ENCODE measurements around the gene ZNHIT6.

The ZNHIT6 gene

DNA sequence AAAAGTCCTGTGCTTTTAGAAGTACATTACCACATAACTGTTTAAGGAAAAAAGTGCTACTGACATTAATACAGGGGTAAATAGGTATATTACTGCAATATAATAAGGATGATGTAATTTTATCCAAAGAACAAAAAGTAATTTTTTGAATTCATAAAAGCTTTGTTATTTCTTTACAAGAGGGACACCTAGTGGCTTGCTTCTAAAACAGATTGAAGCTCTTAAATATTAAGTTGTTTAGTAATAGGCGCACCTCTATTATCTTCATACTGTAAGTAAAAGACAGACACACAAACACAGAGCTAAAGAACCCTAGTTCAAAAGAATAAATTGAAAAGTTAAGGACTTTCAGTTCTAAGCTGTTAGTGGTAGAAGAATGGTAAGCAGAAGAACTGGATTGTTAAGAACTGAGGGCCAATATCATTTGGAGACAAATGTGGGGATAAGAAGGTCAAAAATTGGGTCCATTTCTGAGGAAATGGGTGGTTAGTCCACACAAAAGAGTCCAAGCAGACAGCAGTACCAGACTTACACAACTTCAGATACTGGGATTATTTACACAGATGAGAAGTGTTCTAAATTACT is 15.4 kb downstream of the ZNHIT6 start:
- peak; percentile 77 for ATAC-seq
- TF ChIP-seq, protein P1, sequence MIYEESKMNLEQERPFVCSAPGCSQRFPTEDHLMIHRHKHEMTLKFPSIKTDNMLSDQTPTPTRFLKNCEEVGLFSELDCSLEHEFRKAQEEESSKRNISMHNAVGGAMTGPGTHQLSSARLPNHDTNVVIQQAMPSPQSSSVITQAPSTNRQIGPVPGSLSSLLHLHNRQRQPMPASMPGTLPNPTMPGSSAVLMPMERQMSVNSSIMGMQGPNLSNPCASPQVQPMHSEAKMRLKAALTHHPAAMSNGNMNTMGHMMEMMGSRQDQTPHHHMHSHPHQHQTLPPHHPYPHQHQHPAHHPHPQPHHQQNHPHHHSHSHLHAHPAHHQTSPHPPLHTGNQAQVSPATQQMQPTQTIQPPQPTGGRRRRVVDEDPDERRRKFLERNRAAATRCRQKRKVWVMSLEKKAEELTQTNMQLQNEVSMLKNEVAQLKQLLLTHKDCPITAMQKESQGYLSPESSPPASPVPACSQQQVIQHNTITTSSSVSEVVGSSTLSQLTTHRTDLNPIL (CRISPR knock-in tag; IDR thresholded peaks at IDR 0.05; ENCODE audit: low read depth), result no peak
- TF ChIP-seq ZC3H10 (CRISPR knock-in tag; IDR thresholded peaks at IDR 0.05) (no peak), OSR1 (CRISPR knock-in tag; IDR thresholded peaks at IDR 0.05) (no peak), ARNTL (CRISPR knock-in tag; IDR thresholded peaks at IDR 0.05; ENCODE audit: borderline replicate concordance, low read depth) (no peak), ZFP3 (CRISPR knock-in tag; IDR thresholded peaks at IDR 0.05) (no peak), ZNF565 (CRISPR knock-in tag; conservative IDR thresholded peaks at IDR 0.05; ENCODE audit: low read depth) (no peak)
- TF ChIP-seq, protein P2, sequence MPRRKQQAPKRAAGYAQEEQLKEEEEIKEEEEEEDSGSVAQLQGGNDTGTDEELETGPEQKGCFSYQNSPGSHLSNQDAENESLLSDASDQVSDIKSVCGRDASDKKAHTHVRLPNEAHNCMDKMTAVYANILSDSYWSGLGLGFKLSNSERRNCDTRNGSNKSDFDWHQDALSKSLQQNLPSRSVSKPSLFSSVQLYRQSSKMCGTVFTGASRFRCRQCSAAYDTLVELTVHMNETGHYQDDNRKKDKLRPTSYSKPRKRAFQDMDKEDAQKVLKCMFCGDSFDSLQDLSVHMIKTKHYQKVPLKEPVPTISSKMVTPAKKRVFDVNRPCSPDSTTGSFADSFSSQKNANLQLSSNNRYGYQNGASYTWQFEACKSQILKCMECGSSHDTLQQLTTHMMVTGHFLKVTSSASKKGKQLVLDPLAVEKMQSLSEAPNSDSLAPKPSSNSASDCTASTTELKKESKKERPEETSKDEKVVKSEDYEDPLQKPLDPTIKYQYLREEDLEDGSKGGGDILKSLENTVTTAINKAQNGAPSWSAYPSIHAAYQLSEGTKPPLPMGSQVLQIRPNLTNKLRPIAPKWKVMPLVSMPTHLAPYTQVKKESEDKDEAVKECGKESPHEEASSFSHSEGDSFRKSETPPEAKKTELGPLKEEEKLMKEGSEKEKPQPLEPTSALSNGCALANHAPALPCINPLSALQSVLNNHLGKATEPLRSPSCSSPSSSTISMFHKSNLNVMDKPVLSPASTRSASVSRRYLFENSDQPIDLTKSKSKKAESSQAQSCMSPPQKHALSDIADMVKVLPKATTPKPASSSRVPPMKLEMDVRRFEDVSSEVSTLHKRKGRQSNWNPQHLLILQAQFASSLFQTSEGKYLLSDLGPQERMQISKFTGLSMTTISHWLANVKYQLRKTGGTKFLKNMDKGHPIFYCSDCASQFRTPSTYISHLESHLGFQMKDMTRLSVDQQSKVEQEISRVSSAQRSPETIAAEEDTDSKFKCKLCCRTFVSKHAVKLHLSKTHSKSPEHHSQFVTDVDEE (CRISPR knock-in tag; IDR thresholded peaks at IDR 0.05), result no peak

DNA sequence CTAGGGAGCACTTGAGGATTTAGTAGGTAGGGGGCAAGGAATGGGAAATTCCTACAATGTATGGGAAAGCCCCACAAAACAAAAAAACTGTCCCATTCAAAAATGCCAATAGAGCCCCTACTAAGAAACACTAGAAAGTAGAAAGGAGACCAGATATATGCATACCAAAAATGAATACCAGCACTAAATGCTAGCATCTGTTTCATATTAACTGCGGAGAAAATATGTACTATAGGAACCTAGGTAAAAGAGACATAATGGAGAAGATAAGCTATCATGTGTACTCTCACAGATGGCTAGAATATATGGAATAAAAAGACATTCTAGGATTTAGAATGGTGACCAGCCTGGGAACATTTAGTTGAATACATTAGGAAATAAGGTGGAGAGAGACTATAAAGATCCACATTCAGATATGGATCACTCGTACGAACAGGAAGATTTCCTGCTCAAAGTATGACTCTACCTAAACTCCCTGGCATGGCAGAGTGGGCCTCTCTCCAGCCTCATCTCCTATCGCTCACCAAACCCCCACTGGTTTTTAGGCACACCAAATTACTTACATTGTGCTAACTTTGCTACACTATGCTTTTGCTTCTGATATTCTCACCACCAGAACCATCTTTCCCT is 18.3 kb downstream of the ZNHIT6 start:
- peak; percentile 69 for ATAC-seq
- TF ChIP-seq ZNF70 (CRISPR knock-in tag; IDR thresholded peaks at IDR 0.05), result no peak
- TF ChIP-seq ZNF8 (CRISPR knock-in tag; IDR thresholded peaks at IDR 0.05), result no peak
- TF ChIP-seq ARNTL (CRISPR knock-in tag; IDR thresholded peaks at IDR 0.05; ENCODE audit: borderline replicate concordance, low read depth), result no peak
- TF ChIP-seq GLIS3 (CRISPR knock-in tag; IDR thresholded peaks at IDR 0.05), result no peak
- no peak for TF ChIP-seq TCF4 (CRISPR knock-in tag; IDR thresholded peaks at IDR 0.05; ENCODE audit: borderline replicate concordance)
- TF ChIP-seq ZFP30 (CRISPR knock-in tag; IDR thresholded peaks at IDR 0.05), result no peak
- TF ChIP-seq RARB (CRISPR knock-in tag; IDR thresholded peaks at IDR 0.05), result no peak
- TF ChIP-seq ISL1 (CRISPR knock-in tag; IDR thresholded peaks at IDR 0.05), result no peak; the same call in 1 of the 2 replicates
- TF ChIP-seq, protein P2 (CRISPR knock-in tag; IDR thresholded peaks at IDR 0.05), result no peak
- TF ChIP-seq, protein P1 (CRISPR knock-in tag; IDR thresholded peaks at IDR 0.05; ENCODE audit: low read depth), result no peak
- TF ChIP-seq TOX (CRISPR knock-in tag; IDR thresholded peaks at IDR 0.05; ENCODE audit: borderline replicate concordance), result no peak
- TF ChIP-seq, protein P3, sequence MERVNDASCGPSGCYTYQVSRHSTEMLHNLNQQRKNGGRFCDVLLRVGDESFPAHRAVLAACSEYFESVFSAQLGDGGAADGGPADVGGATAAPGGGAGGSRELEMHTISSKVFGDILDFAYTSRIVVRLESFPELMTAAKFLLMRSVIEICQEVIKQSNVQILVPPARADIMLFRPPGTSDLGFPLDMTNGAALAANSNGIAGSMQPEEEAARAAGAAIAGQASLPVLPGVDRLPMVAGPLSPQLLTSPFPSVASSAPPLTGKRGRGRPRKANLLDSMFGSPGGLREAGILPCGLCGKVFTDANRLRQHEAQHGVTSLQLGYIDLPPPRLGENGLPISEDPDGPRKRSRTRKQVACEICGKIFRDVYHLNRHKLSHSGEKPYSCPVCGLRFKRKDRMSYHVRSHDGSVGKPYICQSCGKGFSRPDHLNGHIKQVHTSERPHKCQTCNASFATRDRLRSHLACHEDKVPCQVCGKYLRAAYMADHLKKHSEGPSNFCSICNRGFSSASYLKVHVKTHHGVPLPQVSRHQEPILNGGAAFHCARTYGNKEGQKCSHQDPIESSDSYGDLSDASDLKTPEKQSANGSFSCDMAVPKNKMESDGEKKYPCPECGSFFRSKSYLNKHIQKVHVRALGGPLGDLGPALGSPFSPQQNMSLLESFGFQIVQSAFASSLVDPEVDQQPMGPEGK (CRISPR knock-in tag; IDR thresholded peaks at IDR 0.05; ENCODE audit: borderline replicate concordance), result no peak
- no peak for TF ChIP-seq SNAI2 (CRISPR knock-in tag; IDR thresholded peaks at IDR 0.05)
- no peak for TF ChIP-seq ZFP3 (CRISPR knock-in tag; IDR thresholded peaks at IDR 0.05)
- no peak for TF ChIP-seq ZC3H10 (CRISPR knock-in tag; IDR thresholded peaks at IDR 0.05)
- no peak for TF ChIP-seq ZNF565 (CRISPR knock-in tag; conservative IDR thresholded peaks at IDR 0.05; ENCODE audit: low read depth)
